HCT116 (cell line): ENCODE measurements around the gene RPS6KA2. TPM values are rescaled to one million over a fixed set of nuclear protein-coding genes. Genes with fewer than 3 reads are reported as not detected.

ENCODE experiments used
- ATAC-seq: fragments of 200-7000 bp; cut with Tn5 transposase; 2 replicates; pipeline ENCODE4 v1.9.1; 2020; ENCODE audit warnings: mild to moderate bottlenecking, moderate library complexity
- BruUV-seq: library from RNA; stranded (reverse); fragments of 400-500 nt; replicated peaks from 2 replicates; lab custom pipeline; 2021; lab: Mats Ljungman, UMichigan
- CTCF ChIA-PET: fragments of 300-600 bp; sonication (Branson Sonifier 250); formaldehyde crosslinking; loops from one replicate; lab custom pipeline; 2021; ENCODE audit warnings: antibody characterized with exemption; lab: Charles Lee
- POLR2A ChIA-PET: fragments of 300-600, 350-600 bp; sonication (Branson Sonifier 250); formaldehyde crosslinking; loops from one replicate; lab custom pipeline; 2021; ENCODE audit warnings: antibody characterized with exemption; lab: Charles Lee
- RAD21 ChIA-PET, 2 experiments: fragments of 300-600 bp; sonication (Branson Sonifier 250); formaldehyde crosslinking; loops; one replicate each; lab custom pipeline; 2023; ENCODE audit warnings: low total read pairs in 2 of 2; ENCODE audit not compliant: uncharacterized antibody in 2 of 2, unreplicated experiment in 2 of 2, low non-redundant PET in 1 of 2; lab: Charles Lee
- DNase-seq: peaks from one replicate; pipeline ENCODE4 v3.0.0-alpha.2; 2010; ENCODE audit warnings: low read depth, low spot score
- H2AFZ ChIP-seq: fragments of 200-600 bp; shearing (Covaris generic), sonication (generic); 2 replicates; pipeline ENCODE4 v1.6.1; 2017; ENCODE audit warnings: low read depth, mixed run types, mixed read lengths, antibody characterized with exemption, low read length; ENCODE audit not compliant: poor library complexity, severe bottlenecking
- H3K27ac ChIP-seq: 2 replicates; pipeline ENCODE4 v1.5.1; 2012; ENCODE audit warnings: low read depth, low read length
- H3K27me3 ChIP-seq: fragments of 200-600 bp; sonication (generic); 2 replicates; pipeline ENCODE4 v1.6.1; 2016; ENCODE audit warnings: mixed run types, low read length, mixed read lengths; ENCODE audit not compliant: insufficient read depth
- H3K36me3 ChIP-seq, 2 experiments: fragments of 200-500 bp in 1 of 2; fragments of 200-600 bp in 1 of 2; sonication (Bioruptor generic) in 1 of 2; sonication (generic) in 1 of 2; 2 replicates each; pipeline versions ENCODE4 v1.5.1 to v1.6.1; 2014 to 2016; ENCODE audit warnings: low read length in 2 of 2, inconsistent platforms in 1 of 2, mixed read lengths in 1 of 2, mixed run types in 1 of 2; ENCODE audit not compliant: insufficient read depth in 2 of 2, control insufficient read depth in 1 of 2
- H3K4me1 ChIP-seq, 2 experiments: fragments of 200-600 bp in 1 of 2; sonication (generic) in 1 of 2; 2 replicates each; pipeline versions ENCODE4 v1.5.1 to v1.6.1; 2012 to 2017; ENCODE audit warnings: low read length in 2 of 2, inconsistent platforms in 1 of 2, mild to moderate bottlenecking in 1 of 2, mixed read lengths in 1 of 2, mixed run types in 1 of 2, moderate library complexity in 1 of 2; ENCODE audit not compliant: insufficient read depth in 2 of 2, control insufficient read depth in 1 of 2
- H3K4me2 ChIP-seq: fragments of 200-600 bp; sonication (generic); 2 replicates; pipeline ENCODE4 v1.6.1; 2017; ENCODE audit warnings: mixed run types, low read length, mixed read lengths
- H3K4me3 ChIP-seq, 2 experiments: fragments of 200-600 bp in 1 of 2; sonication (generic) in 1 of 2; replicated peaks in 1 of 2; 2 replicates each; pipeline ENCODE4 v1.5.1; 2011 to 2016; ENCODE audit warnings: low read length in 2 of 2, control low read depth in 1 of 2, low read depth in 1 of 2, mild to moderate bottlenecking in 1 of 2, mixed read lengths in 1 of 2, mixed run types in 1 of 2
- H3K79me2 ChIP-seq: fragments of 200-600 bp; sonication (generic); 2 replicates; pipeline ENCODE4 v1.6.1; 2017; ENCODE audit warnings: mild to moderate bottlenecking, mixed run types, low read length, moderate library complexity, mixed read lengths; ENCODE audit not compliant: insufficient read depth
- H3K9ac ChIP-seq: fragments of 200-600 bp; sonication (generic); 2 replicates; pipeline ENCODE4 v1.6.1; 2016; ENCODE audit warnings: low read length, mixed read lengths
- H3K9me2 ChIP-seq: fragments of 200-600 bp; sonication (generic), shearing (Covaris generic); 2 replicates; pipeline ENCODE4 v1.6.1; 2017; ENCODE audit warnings: mixed run types, mild to moderate bottlenecking, moderate library complexity; ENCODE audit not compliant: insufficient read depth
- H3K9me3 ChIP-seq, 2 experiments: fragments of 200-500 bp in 1 of 2; fragments of 200-600 bp in 1 of 2; sonication (Bioruptor generic) in 1 of 2; sonication (generic) in 1 of 2; 2 replicates each; pipeline ENCODE4 v1.6.1; 2014 to 2017; ENCODE audit warnings: low read length in 2 of 2, mixed read lengths in 2 of 2, inconsistent platforms in 1 of 2, low read depth in 1 of 2, mild to moderate bottlenecking in 1 of 2, mixed run types in 1 of 2, moderate library complexity in 1 of 2; ENCODE audit not compliant: control insufficient read depth in 1 of 2, insufficient read depth in 1 of 2
- H4K20me1 ChIP-seq: fragments of 200-600 bp; sonication (generic), shearing (Covaris generic); 2 replicates; pipeline ENCODE4 v1.6.1; 2017; ENCODE audit warnings: mixed run types, mild to moderate bottlenecking, moderate library complexity; ENCODE audit not compliant: insufficient read depth
- POLR2AphosphoS5 ChIP-seq: IDR thresholded peaks from 2 replicates; pipeline ENCODE4 v1.6.1; 2011; ENCODE audit warnings: mild to moderate bottlenecking, low read depth, low read length, moderate library complexity
- REST ChIP-seq: IDR thresholded peaks from 2 replicates; pipeline ENCODE4 v1.6.1; 2012; ENCODE audit warnings: low read depth
- SP1 ChIP-seq: IDR thresholded peaks from 2 replicates; pipeline ENCODE4 v1.6.1; 2012; ENCODE audit warnings: low read depth
- SRF ChIP-seq: IDR thresholded peaks from 2 replicates; pipeline ENCODE4 v1.6.1; 2012; ENCODE audit warnings: low read depth
- TCF7L2 ChIP-seq: IDR thresholded peaks from 2 replicates; pipeline ENCODE4 v1.7.0; 2011; ENCODE audit warnings: borderline replicate concordance, inconsistent platforms; ENCODE audit not compliant: insufficient read depth, insufficient read length; ENCODE audit errors: extremely low read depth
- YY1 ChIP-seq: IDR thresholded peaks from 2 replicates; pipeline ENCODE4 v1.6.1; 2011; ENCODE audit warnings: low read length, low read depth, moderate library complexity, mild to moderate bottlenecking; ENCODE audit not compliant: insufficient replicate concordance; ENCODE audit errors: extremely low read depth
- intact Hi-C: fragments of 100-400 bp; cut with micrococcal nuclease; formaldehyde crosslinking; loops from 2 replicates; pipeline ENCODE4 v1.10.0; 2022
- total RNA-seq: library from RNA; stranded (reverse); gene quantifications from one replicate; pipeline ENCODE4 v1.2.1, GENCODE V29; 2021; ENCODE audit not compliant: unreplicated experiment
- TF ChIP-seq, protein P1 (sequence below): IDR thresholded peaks from 2 replicates; pipeline ENCODE4 v1.6.1; 2012

The RPS6KA2 gene
- total RNA-seq, 1 experiment from 2014 or later: 8.5 TPM

GRCh38 chr6:166503167-166503744, 123.8 kb downstream of the RPS6KA2 start:
- Histone ChIP-seq H3K79me2 (no peaks in the 10 kb centered on the region), H3K4me3 (no peak overlapping the region), H4K20me1 (no peaks in the 10 kb centered on the region), H3K9me3 (no peaks in the 10 kb centered on the region), H3K4me1 (no peaks in the 10 kb centered on the region), H3K27me3 (no peaks in the 10 kb centered on the region), H3K4me2 (no peak overlapping the region), H3K9me2 (no peaks in the 10 kb centered on the region), H3K9ac (no peak overlapping the region), H2AFZ (no peak overlapping the region), H3K27ac (no peak overlapping the region), H3K36me3 (no peaks in the 10 kb centered on the region)
- POLR2A ChIA-PET: no interaction called here
- TF ChIP-seq POLR2AphosphoS5 (no peak), REST (no peak)
- TF ChIP-seq, protein P1, sequence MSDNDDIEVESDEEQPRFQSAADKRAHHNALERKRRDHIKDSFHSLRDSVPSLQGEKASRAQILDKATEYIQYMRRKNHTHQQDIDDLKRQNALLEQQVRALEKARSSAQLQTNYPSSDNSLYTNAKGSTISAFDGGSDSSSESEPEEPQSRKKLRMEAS: no peak
- DNase-seq (no peak), ATAC-seq (no peak)
- CTCF ChIA-PET: no interaction called here
- no TSS peak for BruUV-seq
- RAD21 ChIA-PET: no interaction called here
- intact Hi-C loops: no loop called here

GRCh38 chr6:166502453-166502852, 124.6 kb downstream of the RPS6KA2 start:
- intact Hi-C loops: no loop called here
- DNase-seq (no peak), ATAC-seq (no peak)
- Histone ChIP-seq H3K4me2 (no peak overlapping the region), H3K79me2 (no peaks in the 10 kb centered on the region), H3K27me3 (no peaks in the 10 kb centered on the region), H3K36me3 (no peaks in the 10 kb centered on the region), H2AFZ (no peak overlapping the region), H4K20me1 (no peaks in the 10 kb centered on the region), H3K27ac (no peak overlapping the region), H3K4me1 (no peaks in the 10 kb centered on the region), H3K9me3 (no peaks in the 10 kb centered on the region), H3K4me3 (no peak overlapping the region), H3K9me2 (no peaks in the 10 kb centered on the region), H3K9ac (no peak overlapping the region)
- BruUV-seq: no TSS peak
- CTCF ChIA-PET: no interaction called here
- RAD21 ChIA-PET: no interaction called here
- TF ChIP-seq SP1: no peak
- no peak for TF ChIP-seq TCF7L2
- TF ChIP-seq SRF: no peak
- no peak for TF ChIP-seq YY1
- POLR2A ChIA-PET: no interaction called here
